GM12878 (cell line): ENCODE measurements around the gene C10orf67. TPM values are rescaled to one million over a fixed set of nuclear protein-coding genes. Genes with fewer than 3 reads are reported as not detected.

Experiments
- CHD1 ChIP-seq: IDR thresholded peaks from 2 replicates; pipeline ENCODE4 v1.6.1; 2012; ENCODE audit warnings: low read depth, low read length, improper control_type of control experiment
- CHD4 ChIP-seq: fragments of 200-600 bp; sonication (generic); IDR thresholded peaks from 2 replicates; pipeline ENCODE4 v1.6.1; 2016; ENCODE audit warnings: mild to moderate bottlenecking
- CUX1 ChIP-seq: IDR thresholded peaks from 2 replicates; pipeline ENCODE4 v1.6.1; 2012; ENCODE audit warnings: improper control_type of control experiment, low read depth, low read length; ENCODE audit not compliant: insufficient replicate concordance
- E2F8 ChIP-seq: fragments of 450-650 bp; IDR thresholded peaks from 2 replicates; pipeline ENCODE4 v1.6.1; 2018; ENCODE audit warnings: mild to moderate bottlenecking, low read depth, moderate library complexity; ENCODE audit not compliant: partially characterized antibody
- IKZF2 ChIP-seq, 2 experiments: fragments of 450-650 bp; IDR thresholded peaks; 2 replicates each; pipeline ENCODE4 v1.6.1; 2017; ENCODE audit warnings: mild to moderate bottlenecking in 2 of 2, moderate library complexity in 2 of 2
- KAT2A ChIP-seq: conservative IDR thresholded peaks from 2 replicates; pipeline ENCODE4 v1.6.1; 2011; ENCODE audit warnings: low read depth, low read length; ENCODE audit not compliant: control insufficient read depth
- SPI1 ChIP-seq: IDR thresholded peaks from 2 replicates; pipeline ENCODE4 v1.6.1; 2011; ENCODE audit warnings: low read depth, mild to moderate bottlenecking, low read length, moderate library complexity, borderline replicate concordance; ENCODE audit not compliant: insufficient read depth
- SREBF2 ChIP-seq: IDR thresholded peaks from 2 replicates; pipeline ENCODE4 v1.6.1; 2012; ENCODE audit warnings: mild to moderate bottlenecking, low read length
- STAT3 ChIP-seq: IDR thresholded peaks from 2 replicates; pipeline ENCODE4 v1.6.1; 2011; ENCODE audit warnings: low read depth, low read length, improper control_type of control experiment
- ZBTB11 ChIP-seq: fragments of 450-650 bp; formaldehyde crosslinking; IDR thresholded peaks from 2 replicates; pipeline ENCODE4 v1.5.0; 2022; ENCODE audit warnings: mild to moderate bottlenecking, missing genetic modification characterization
- ZSCAN29 ChIP-seq: fragments of 450-650 bp; IDR thresholded peaks from 2 replicates; pipeline ENCODE4 v1.6.1; 2017; ENCODE audit warnings: mild to moderate bottlenecking, moderate library complexity
- polyA plus RNA-seq, 11 experiments: library from polyadenylated mRNA; depleted of rRNA in 4 of 11; unstranded in 6 of 11; stranded (reverse) in 5 of 11; fragments of >200 nt; fragmentation: Nextera tagmentation in 4 of 11; fragmentation: Illumina TruSeq in 1 of 11; extraction: Ambion mirVana in 4 of 11; extraction: Trizol in 1 of 11; gene quantifications; 1 replicate in 1 of 11; 2 replicates in 10 of 11; pipeline versions ENCODE4 v1.2.1 to v1.2.3, GENCODE V29; 2011 to 2016; ENCODE audit warnings: inconsistent platforms in 2 of 11, missing spikeins in 2 of 11, low read depth in 1 of 11
- total RNA-seq, 4 experiments: library from RNA; depleted of rRNA in 3 of 4; stranded (reverse); fragments of >200 nt in 3 of 4; fragmentation: Illumina TruSeq in 1 of 4; extraction: Trizol in 1 of 4; gene quantifications; 2 replicates each; pipeline versions ENCODE4 v1.2.1 to v1.2.3, GENCODE V29; 2013 to 2021
- TF ChIP-seq, protein P1 (sequence below), 3 experiments: IDR thresholded peaks in 2 of 3; conservative IDR thresholded peaks in 1 of 3; 2 replicates each; pipeline ENCODE4 v1.5.1; 2011; ENCODE audit warnings: low read depth in 3 of 3, low read length in 3 of 3, mild to moderate bottlenecking in 3 of 3, control low read depth in 2 of 3, moderate library complexity in 2 of 3, inconsistent platforms in 1 of 3, mixed read lengths in 1 of 3; ENCODE audit not compliant: control insufficient read depth in 2 of 3, insufficient read depth in 1 of 3; ENCODE audit errors: extremely low read depth in 1 of 3

The C10orf67 gene
- total and polyA plus RNA-seq, 10 of the 15 experiments (the other 5 are each of a cell fraction or from before 2014, with no cell fraction given), result 0.06 TPM; not detected in 9

- TF ChIP-seq CUX1 (no peak), CHD4 (no peak), KAT2A (no peak), SPI1 (no peak), CHD1 (no peak), STAT3 (no peak), ZBTB11 (no peak), SREBF2 (no peak), IKZF2 (IDR thresholded peaks at IDR 0.05) (no peak), E2F8 (no peak), ZSCAN29 (no peak)
- TF ChIP-seq, protein P1, sequence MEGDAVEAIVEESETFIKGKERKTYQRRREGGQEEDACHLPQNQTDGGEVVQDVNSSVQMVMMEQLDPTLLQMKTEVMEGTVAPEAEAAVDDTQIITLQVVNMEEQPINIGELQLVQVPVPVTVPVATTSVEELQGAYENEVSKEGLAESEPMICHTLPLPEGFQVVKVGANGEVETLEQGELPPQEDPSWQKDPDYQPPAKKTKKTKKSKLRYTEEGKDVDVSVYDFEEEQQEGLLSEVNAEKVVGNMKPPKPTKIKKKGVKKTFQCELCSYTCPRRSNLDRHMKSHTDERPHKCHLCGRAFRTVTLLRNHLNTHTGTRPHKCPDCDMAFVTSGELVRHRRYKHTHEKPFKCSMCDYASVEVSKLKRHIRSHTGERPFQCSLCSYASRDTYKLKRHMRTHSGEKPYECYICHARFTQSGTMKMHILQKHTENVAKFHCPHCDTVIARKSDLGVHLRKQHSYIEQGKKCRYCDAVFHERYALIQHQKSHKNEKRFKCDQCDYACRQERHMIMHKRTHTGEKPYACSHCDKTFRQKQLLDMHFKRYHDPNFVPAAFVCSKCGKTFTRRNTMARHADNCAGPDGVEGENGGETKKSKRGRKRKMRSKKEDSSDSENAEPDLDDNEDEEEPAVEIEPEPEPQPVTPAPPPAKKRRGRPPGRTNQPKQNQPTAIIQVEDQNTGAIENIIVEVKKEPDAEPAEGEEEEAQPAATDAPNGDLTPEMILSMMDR (IDR thresholded peaks at IDR 0.05 in 2 of 3, conservative IDR thresholded peaks at IDR 0.05 in 1 of 3; ENCODE audit: control insufficient read depth in 2 of 3, extremely low read depth in 1 of 3, insufficient read depth in 1 of 3, low read depth in 3 of 3, low read length in 3 of 3), result no peak
- TF ChIP-seq, all 136 proteins: peak for 0
Measured at GRCh38 chr10:23359692-23360380, 15.2 kb upstream of the C10orf67 start (continued).
